Stimulated activated CD8-positive, alpha-beta memory T cell treated with anti-CD3 and anti-CD28 coated beads, Interleukin-12 subunit alpha, Interleukin-12 subunit beta, amount 100 ng/mL, for 4 hours (primary cell): ENCODE measurements around the gene DNAJC5.

Experiments used
- DNase-seq: peaks from one replicate; pipeline ENCODE4 v3.0.0-alpha.2; 2020; ENCODE audit warnings: low read depth

The DNAJC5 gene

DNA sequence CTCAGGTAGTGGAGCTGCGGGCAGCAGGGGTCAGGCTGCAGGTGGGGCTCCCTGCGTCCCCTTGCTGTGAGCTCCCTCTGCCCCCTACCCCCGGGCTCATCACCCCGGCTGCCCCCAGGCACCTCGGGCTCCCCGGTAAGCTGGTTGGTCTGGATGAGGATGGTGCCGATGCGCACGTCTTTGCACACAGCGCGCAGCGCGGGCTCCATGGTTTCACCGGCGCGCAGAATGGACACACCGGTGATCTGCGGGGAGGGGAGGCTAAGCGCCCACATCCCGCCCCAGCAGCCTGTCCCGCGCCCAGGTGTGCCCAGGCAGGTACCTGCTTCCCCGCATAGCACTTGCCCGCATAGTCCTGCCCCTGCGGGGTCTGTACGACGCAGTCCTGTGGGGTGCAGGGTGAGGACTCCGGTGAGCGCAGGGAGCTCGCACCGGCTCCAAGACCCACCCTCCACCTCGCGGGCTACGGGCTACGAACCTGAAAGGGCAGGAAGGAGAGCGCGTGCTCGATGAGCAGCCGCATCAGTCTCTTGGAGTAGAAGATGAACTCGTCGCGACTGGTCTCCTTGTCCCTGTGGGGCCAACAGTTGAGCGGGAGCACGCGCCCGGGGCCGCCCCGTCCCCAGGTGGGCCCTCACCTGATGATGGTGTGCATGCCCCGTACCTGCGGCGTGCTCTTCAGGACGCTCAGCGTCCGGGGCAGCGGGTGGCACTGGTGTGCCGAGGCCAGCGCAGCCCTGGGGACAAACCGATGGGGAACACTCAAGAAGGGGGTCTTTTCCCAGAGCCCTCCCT lies 45.7 kb downstream of the DNAJC5 start:
- DNase-seq: no peak

DNA sequence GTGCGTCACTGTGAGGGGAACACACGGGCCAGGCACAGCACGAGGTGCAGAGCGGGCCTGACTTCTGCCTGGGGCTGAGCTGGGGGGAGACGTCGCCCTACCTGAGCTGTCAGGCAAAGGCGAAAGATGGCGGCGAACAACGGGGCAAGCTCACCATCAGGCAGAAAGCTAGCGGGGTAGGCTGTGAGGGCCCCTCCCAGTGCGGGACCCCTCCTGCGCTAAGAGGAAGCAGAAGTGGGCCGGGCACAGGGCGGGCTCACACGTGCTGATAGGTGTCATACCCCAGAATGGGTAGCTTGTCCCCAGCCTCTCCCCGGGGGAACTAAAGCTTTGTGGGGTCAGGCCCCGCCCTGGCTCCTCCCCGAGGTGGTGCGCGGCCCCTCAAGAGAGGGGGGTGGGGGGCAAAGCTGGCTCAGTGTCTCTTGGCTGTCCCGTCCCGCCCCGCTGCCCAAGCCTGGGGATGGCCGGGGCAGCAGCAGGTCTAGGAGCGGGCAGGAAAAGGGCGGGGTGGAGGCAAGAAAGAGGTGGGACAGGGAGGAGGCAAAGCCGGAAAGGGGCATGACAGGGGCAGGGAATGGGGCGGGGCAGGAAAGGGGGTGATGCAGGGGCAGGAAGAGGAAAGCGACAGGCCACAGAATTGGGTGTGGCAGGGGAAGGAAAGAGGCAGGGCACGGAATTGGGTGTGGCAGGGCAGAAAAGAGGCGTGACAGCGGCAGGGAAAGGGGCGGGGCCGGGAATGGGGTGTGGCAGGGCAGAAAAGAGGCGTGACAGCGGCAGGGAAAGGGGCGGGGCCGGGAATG lies 46.6 kb downstream of the DNAJC5 start:
- DNase-seq: no peak

DNA sequence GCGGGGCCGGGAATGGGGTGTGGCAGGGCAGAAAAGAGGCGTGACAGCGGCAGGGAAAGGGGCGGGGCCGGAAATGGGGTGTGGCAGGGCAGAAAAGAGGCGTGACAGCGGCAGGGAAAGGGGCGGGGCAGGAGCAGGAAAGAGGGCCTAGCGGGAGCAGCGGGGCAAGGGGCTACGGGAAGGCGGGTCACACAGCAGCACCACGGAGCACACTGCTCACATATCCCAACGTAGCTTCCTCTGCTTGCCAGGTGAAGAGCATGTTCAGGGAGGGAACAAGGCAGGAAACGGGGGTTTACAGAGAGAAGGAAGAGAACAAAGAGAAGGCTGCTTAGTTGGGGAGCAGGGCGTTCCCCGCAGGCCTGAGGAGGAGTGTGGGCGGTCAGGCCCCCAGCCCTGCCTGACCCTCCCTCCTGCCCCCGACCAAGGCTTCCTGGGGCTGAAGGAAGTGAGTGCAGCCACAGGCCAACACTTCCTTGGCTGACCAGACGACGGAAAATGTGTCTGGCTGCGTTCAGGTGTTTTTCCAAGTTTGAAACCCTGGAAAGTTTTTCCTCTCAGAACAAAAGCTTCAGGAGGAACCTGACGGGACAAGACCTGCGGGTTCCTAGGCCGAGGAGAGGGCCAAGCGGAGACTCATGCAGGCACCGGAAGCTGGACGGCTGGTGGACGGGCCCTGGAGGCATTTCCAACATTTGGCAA lies 47.5 kb downstream of the DNAJC5 start:
- no peak for DNase-seq

DNA sequence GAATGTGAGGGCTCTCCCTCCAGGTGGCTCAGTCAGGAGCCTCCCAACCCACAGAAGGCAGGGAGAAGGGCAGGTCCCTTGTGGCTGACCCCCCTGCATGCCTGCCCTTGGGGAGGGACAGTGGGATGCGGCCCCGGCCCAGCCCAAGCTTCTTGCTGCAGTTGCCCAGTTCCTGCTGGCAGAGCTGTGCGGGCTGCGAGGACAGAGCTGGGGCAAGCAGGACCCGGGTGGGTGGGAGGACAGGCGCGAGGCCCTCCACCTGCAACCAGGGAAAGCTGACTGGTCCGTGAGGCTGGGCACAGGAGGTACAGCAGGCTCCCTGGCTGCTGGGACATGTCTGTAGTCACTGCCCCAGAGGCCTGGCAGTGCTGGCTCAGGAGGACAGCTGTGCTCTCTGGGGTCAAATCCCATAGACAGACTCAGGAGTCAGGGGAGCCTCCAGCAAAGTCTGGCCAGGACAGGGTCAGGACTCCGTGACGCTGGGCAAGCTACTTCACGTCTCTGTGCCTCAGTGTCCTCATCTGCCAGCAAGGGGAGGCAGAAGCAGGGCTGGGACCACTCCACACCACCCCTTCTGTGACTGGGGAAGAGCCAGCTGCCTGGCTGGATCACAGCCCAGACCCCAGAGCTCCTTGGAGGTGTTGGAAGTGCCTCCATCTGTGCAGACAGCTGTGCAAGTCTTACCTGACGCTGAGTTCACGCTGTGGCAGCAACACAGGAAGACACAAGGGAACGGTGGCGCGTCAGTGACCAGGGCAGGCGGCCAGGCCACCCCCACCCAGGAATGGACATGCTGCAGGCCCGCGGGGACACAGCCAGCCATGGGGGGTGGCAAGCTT lies 48.3 kb downstream of the DNAJC5 start:
- no peak for DNase-seq

DNA sequence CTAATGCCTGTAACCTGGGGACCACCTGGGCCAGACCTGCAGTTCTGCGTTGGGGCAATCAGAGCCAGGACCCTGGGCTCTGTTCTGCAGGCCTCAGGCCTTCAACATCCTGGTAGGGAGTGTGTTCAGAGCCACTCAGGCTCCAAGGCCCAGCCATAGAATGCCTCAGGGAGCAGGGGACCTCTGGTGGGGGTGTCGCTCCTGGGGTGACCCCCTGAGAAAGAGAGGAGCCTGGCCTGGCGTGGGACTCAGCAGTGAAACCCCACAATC lies 48.8 kb downstream of the DNAJC5 start:
- no peak for DNase-seq

DNA sequence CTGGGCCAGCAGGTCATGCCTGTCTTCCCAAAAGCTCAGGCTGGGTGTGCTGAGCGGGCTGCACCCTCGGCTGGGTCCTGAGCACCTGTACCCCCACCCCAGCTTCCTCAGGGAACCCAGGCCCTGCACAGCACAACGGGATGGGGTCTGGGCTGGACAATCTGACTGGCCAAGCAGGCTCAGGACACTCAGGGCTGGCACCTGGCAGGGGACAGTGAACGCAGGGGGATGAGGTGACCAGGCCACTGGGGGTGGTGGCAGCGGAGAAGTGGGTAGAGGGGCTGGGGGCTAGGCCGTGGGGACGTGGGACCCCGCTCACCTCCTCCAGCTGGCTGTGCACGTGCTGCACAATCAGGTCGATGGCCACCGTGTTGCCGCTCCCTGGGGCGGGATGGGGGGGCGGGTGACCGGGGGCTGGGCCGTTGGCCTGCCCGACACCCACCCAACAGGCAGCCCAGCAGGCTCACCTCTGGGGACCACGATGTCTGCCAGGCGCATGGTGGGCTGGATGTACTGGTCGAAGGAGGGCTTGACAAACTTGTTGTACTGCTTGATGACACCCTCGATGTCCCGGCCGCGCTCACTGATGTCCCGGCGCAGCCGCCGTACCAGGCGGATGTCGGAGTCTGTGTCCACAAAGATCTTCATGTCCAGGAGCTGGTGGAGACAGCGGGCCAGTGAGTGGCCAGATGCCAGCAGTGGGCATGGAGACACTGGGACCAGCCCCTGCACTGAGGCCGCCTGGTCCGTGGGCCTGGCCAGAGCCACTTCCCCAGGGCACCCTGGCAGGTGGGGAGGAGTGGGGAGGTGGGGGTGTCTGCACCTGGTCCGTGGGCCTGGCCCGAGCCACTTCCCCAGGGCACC lies 49.4 kb downstream of the DNAJC5 start:
- DNase-seq: no peak

DNA sequence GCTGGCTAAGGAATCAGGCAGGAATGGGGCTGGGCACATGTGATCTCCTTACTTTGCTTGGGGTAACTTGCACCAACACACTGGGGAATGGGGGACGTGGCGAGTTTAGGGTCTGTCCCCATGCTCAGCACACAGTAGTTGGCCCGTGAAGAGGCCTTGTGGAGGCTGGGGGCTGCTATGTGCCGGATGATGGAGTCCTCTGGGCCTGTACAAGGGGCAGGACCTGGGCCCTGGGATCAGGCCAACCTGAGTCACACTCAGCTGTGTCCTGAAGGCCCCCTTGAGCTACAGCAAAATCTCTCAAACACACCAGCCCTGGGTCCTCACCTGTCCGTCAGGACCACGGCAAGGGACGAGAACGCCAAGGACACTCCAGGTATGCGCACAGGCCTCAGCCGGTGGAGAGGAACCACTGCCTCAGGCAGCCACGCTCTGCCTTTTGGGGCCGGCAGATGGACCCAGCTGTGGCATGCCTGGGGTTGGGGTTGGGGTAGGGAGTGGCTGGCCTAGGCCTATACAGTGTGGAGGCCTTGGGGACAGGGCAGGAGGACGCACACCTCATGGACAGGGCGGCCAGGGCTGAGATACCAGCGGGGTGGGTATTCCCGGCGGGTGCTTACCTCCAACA lies 50.2 kb downstream of the DNAJC5 start:
- no peak for DNase-seq

DNA sequence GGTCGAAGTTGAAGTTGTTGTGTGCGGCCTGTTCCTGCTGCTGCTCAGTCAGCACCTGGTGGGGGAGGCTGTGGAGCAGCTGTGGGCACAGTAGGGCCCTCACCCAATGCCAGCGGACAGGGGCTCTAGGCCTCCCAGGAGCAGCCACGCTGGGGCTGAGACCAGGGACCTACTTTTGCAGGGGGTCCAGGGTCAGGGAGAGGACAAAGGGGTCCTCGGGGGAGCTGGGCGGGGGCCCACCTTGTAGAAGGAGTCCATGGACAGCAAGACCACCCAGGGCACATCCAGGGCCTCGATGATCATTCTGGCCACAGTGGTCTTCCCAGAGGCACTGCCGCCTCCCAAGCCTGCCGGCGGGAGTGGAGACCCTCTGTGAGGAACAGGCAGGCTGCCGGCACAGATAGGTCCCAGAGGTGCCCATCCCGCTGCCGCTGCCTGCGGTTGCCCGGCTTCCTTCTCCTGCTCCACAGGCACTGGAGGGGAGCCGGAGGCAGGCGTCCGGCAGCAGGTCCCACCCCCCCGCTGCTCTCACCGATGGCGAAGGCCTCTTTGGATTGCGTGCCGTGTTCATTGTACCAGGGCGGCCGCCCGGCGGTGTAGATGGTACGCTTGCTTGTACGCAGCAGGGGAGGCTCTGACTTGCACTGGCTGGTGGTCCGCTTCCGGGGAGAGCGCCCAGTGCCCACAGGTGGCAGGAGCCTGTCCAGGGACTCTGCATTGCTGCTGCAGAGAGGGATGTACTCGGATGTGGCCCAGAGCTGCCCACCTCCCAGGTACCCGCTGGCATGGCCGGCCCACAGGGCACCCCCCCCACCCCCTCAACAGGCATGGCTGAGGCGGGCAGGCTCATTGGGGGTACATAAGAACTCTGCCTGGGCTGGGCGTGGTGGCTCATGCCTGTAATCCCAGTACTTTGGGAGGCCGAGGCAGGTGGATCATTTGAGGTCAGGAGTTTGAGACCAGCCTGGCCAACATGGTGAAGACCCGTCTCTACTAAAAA lies 51.3 kb downstream of the DNAJC5 start:
- DNase-seq: no peak

DNA sequence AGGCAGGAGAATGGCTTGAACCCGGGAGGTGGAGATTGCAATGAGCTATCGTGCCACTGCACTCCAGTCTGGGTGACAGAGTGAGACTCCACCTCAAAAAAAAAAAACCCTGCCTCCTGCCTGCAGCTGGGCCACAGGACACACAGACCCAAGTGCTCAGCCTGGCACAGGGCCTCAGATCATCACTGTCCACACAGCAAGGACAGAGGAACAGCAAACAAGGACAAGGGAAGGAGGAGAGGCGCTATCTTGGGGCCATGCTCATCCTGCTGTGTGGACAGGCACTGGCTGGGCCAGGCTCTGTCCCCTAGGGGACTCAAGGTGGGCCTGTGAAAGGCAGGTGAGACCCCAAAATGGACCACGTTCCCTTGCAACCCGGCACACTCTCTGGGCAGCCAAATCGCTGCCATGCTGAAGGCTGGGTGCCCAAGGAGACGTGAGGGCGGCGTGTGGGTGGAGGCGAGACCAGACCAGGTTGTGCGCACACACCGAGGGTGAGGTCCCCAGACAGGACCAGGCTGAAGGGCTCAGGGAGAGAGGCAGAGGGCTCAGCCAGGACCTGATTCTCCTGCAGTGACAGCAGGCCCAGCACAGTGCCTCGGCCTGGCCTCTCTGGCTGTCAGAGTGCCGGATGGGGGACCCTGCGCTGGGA lies 52.2 kb downstream of the DNAJC5 start:
- DNase-seq: no peak

DNA sequence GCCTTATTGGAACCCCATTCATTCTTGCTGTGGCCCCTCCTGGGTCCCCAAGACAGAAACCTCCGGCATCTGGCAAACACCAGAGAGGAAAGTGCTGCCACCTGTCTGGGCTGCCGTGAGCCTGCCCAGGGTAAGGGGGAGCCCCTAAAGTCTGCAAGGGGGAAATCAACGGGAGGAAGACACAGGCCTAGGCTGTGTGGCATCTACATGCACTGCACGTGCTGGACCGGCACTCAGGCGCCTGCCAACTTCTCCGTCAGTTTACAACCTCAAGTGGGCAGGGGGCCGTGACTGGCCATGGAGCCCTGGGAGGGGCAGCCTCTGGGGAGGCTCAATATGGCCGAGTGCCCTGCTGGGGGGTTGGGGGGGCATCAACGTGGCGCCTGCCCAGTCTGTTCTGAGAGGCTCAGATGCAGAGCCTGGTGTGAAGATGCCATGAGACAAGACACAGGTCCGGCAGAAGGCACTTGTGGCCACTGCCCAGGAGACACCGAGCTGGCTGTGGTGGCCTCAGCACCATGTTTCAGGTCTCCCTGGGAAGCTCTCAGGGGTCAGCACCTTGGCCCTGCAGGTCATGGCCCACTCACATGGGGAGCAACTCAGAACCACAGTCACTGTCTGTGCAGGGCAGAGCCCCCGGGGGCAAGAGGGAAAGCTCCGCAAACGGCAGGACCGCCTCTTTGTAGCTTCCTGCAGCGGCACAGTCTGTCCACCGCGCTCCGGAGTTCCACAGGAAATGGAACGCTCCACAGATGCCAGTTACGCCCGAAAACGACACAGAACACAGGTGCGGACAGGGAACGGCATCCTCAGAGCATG lies 52.9 kb downstream of the DNAJC5 start:
- DNase-seq: no peak

DNA sequence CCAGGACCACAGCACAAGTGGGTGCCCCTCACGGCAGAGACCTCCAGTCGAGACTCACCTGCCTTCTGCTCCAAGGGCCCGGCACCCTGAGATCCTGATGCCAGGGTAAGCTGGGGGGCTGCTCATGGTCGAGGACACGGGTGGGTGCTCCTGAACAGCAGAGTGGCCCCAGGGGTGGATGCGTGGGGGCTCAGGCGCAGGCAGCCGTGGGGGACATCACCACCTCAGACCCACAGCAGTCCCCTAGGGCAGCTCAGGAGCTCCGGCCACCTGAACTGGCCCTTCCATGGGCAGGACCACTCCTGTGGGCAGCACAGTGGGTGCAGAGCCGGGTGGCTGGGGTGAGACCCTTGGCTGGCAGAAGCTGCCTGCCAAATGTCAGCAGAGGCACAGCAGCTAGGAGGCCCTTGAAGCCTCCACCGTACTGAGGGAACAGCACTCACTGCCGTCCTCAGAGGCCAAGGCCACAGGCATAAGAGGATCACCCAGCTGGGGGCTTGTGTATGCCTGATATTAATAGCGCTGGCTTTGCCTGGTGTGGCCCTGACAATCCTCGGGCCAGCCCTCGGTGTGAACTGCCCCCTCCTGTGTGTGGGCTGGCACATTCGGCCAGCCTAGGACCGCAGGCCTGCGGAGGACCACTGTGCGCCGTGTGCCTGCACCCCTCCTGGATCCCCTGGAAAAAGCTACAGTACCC lies 55.9 kb downstream of the DNAJC5 start:
- no peak for DNase-seq

DNA sequence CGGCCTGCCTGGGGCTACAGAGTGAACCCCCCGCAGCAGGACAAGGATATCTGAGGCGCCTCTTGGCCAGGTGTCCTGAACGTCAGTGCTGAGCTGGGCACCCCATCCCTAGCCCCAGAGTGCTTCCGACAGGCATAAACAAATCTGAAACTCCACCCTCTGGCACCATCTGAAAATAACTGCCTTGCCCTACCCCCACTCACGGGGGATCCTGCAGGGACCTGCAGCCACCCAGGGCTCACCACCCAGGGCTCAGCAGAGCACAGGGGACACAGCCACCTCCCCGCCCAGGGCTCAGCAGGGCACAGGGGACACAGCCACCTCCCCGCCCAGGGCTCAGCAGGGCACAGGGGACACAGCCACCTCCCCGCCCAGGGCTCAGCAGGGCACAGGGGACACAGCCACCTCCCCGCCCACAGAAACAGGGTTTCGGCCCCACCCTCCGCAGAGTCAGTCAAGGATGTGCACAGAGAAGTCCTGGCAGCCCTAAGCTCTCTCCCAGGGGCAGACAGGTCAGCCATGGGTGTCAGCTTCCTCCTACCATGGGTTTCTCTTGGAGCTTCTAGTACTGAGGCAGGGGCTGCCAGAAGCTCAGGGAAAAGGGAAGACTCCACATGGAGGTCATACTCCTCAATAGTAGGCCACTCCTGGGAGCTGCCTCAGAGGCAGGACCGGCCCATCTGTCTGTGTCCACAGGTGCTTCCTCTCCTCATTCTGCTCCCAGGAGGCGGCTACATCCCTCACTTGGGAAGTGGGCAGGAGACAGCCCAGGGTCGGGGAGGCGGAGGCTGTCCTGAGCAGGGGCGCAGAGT lies 56.7 kb downstream of the DNAJC5 start:
- no peak for DNase-seq

DNA sequence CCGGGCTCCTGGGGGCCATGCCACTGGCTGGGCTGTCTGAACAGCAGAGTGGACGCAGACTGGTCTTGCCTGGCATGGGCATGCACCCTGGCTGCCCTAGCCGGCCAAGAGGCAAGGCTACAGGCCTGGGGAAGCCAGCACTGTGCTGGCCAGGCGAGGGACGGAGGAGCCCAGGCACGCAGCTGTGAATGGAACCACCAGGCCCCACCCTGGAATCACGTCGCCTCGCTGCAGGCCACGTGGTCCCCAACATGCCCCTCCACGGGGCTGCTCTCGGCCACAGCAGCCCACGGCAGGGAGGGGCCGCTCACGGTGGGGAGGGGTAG lies 57.2 kb downstream of the DNAJC5 start:
- DNase-seq: no peak

DNA sequence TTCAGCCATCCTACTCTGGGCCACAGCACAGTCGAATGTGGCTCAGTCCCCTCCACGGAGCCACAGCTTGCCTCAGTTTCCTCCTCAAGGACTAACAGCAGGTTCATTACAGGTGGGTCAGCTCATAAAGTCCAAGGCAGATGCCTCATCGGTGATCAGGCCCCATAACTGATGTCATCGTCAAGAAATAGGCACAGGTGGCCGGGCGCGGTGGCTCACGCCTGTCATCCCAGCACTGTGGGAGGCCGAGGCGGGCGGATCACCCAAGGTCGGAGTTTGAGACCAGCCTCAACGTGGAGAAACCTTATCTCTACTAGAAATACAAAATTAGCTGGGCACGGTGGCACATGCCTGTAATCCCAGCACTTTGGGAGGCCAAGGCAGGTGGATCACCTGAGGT lies 57.8 kb downstream of the DNAJC5 start:
- DNase-seq: no peak

DNA sequence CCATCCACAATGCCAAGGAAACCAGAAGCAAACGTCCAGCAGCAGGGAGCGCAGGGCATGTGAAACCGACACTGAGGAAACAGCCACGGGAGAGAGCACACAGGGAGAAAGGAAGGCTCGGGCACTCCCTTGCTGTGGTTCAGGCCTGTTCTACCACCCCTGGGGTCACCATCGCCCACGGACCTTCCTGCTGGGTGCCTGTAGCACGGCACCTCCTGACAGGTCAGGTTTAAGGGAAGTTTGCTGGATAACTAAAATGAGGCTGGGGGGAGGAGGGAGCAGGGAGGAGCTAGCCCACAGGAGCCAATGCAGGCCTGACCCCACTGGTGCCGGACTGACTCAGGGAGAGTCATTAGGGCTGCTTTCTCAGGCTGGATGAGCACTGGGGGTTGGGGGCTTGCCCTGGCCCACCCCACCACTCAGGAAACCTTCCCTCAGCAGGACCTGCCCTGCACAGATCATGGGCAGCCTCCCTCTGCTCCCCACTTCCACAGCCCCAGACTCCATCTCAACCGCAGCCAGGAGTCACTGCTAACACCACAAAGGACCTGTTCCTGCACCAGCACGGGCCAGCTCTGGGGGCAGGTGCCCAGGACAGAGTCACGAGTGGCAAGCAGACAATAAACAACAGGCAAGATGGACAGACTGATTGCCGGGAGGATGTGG lies 59.0 kb downstream of the DNAJC5 start:
- DNase-seq: no peak

DNA sequence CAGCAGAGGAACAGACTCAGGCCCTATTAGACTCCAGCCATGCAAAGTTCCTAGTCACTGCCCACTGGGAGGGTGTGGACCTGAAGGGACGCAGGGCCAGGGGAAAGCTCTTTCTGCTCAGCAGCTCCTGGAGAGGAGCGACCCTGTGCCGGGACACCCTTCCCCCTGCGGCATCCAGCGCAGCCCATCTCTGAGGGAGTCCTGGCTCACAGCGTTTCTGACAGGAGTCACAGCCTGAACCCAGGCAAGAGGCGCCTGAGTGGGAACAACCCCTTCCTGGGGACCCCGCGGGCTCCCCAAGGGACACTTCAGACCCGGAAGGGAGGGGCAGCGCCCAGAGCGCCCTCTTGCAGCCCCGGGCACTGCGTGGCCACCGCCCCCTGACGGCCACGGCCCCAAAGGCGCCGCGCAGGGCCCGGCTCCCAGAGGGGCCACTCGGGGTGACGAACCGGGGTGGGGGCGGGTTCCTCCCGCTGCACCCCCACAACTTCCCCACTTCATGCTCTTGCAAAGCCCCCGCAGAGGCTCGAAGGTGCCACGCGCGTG lies 60.4 kb downstream of the DNAJC5 start:
- no peak for DNase-seq
